GM18511 (cell line): Measurements from ENCODE around the gene CXCR6.

Source experiments
- ATAC-seq: cut with Tn5 transposase; IDR thresholded peaks from one replicate; pipeline ENCODE4 v1.9.1; 2021; ENCODE audit warnings: mild to moderate bottlenecking, moderate library complexity; ENCODE audit not compliant: unreplicated experiment

Gene CXCR6

GRCh38 chr3:45943207-45943846, at the start of gene CXCR6:
CXCR6 (plus strand) TSS chr3:45943464; CDS start chr3:45946482, 3,018 bp downstream.
- ATAC-seq = no peak

- ATAC-seq = no peak
These were observed 49.2 kb upstream of the CXCR6 start for GRCh38 chr3:45894015-45894414.

DNA sequence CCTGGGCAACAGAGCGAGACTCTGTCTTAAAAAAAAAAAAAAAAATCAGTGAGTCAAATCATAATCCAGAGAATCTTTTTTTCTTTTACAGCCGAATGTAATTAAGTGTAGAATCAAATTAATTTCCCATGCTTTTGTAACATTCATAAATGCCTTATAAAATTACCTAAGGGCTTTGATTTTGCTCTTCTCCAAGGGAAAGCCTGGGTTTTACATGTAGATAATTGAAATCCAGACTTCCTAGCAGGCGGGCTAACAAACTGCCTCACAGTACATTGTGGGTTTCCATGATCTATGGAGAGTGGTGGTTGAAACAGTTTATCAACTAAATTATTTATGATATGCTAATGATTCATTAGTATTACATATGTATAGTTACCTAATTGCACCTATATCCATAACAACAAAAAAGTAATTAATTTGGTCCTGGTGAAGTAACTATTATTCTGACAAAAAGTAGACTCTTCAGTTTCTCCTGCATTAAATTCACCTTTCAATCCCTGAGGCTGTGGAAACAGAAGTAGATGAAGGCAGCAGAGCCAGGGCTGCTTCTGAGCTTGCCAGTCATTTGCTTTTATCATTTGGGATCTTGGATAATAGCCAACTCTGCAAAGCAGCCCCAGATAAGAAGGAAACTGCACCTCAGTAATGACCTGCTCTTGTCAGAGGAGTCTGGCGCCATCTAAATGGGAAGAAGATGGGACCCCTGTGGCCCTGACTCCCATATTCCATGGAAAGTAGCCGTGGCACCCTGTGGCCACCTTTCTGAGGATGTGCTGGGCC, 47.4 kb upstream of the CXCR6 start:
- ATAC-seq = no peak

DNA sequence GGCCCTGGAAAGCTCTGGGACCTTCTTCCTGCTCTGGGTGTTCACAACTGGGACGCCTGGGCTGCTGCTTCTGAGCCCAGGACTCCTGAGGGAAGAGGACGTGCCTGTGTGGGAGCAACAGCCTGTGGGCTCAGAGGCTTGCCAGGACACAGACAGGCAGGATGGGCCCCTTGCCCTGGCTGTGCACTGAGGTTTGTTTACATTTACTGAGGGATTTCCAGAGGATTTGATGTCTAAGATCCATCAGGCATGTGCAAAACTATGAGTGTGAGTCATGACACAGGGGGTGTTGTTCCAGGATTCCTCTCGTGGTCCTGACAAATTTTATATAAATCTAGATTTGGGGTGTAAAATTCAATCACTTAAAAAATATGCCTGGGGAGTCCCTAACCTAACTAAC, 46.3 kb upstream of the CXCR6 start:
- no peak for ATAC-seq

GRCh38 chr3:45904931-45905330, 38.3 kb upstream of the CXCR6 start:
- ATAC-seq = no peak

GRCh38 chr3:45905755-45906154, 37.5 kb upstream of the CXCR6 start:
- no peak for ATAC-seq

- ATAC-seq = no peak
These were observed 36.4 kb upstream of the CXCR6 start for GRCh38 chr3:45906681-45907407.

- no peak for ATAC-seq
These were observed 35.2 kb upstream of the CXCR6 start for GRCh38 chr3:45907769-45908705.

DNA sequence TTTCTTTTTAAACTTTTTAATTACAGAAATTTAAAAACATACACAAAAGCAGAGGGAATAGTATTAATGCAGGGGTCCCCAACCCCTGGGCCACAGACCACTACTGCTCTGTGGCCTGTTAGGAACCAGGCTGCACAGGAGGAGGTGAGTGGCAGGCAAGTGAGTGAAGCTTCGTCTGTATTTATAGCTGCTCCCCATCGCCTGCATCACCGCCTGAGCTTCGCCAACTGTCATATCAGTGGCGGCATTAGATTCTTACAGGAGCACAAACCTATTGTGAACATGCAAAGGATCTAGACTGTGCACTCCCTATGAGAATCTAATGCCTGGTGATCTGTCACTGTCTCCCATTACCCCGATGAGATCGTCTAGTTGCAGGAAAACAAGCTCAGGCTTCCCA, 34.5 kb upstream of the CXCR6 start:
- ATAC-seq = no peak

- no peak for ATAC-seq
These were observed 33.7 kb upstream of the CXCR6 start for GRCh38 chr3:45909542-45909941.

DNA sequence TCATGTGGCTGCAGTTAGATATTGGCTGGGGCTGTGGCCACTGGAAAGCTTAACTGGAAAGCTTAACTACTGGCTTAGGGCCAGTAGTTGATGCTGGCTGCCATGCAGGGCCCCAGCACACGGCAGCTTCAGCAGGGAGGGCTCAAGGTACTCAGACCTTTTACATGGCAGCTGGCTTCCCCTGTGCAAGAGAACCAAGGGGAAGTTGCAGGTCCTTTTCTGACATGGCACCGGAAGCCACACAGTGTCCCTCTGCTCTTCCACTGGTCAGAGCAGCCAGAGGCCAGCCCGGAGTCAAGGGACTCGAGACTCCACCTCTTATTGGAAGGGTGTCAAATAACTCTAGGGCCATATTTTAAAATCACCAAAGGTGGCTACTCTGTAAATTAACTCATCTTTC, 32.4 kb upstream of the CXCR6 start:
- no peak for ATAC-seq

GRCh38 chr3:45911511-45912226, 31.6 kb upstream of the CXCR6 start:
- no peak for ATAC-seq

DNA sequence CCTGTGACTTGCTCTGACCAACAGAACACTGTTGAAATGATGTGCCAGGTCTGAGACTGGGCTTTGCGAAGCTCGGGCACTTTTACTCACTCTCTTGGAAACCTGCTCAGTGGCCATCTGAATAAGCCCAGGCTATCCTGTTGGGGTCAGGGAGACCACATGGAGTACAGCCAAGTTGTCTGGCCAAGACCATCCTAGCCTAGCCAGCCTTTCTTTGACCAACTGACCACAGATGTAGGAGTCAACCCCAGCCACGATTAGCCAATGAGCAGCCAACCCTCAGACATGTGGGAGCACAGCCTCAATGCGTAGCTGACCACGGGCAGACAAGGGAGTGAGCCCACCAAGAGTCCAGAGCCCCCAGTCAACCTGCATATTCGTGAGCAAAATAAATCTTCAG, 30.8 kb upstream of the CXCR6 start:
- ATAC-seq = no peak

GRCh38 chr3:45914362-45915058, 28.8 kb upstream of the CXCR6 start:
- ATAC-seq = no peak

DNA sequence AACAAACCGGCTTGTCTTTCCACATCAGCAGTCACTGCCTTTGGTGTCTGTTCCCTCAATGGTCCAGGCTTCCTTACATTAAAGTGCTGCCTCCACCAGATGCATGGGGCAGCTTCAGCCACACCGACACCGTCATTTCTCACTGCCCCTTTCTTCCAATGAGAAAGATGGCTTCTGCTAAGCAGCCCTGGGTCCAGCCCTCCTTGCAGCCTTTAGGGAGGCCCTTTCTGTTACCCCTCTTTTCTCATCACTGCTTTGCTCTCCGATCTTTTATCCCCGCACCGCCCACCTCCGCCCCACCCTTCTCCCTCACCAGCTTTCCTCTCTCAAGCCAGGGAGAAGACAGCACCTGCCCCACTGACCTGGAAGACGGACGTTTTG, 28.2 kb upstream of the CXCR6 start:
- ATAC-seq = no peak

GRCh38 chr3:45915518-45916231, 27.6 kb upstream of the CXCR6 start:
- ATAC-seq = peak; percentile 93

DNA sequence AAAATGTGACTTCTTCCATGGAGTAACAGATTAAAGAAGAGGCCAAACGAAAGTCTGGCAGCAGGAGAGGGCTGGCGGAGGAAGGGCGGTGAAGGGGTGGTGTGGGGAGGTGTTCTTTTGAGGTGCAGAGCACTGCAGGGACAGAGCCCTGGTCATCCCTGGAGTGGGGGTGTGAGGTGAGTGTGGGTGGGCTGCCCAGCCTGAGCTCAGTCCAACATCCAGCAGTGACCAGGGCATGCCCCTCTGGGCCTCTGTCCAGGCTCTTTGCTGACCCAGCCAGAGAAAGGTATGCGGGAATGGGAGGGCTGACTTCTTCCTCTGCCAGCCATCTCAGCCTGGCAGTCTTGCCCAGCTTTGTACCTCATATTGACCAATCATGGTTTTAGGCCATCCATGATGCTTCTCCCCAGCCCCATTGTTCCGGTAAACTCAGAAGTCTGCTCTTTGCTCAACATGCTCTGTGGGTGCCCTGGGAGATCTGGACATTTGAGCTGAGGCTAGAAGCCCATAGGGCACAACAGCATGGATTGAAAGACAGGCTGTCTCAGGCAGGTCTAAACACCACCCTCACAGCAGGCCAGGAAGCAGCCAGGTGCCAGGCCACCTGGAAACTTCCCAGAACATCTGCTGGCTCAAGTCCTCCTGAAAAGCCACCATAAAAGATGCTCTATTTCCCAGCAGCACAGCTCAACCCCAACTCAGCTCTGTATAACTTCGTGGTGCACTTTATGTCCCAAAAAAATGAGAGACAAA, 25.9 kb upstream of the CXCR6 start:
- ATAC-seq = no peak
